Measurements from ENCODE around the gene STX16. TPM values are rescaled to one million over a fixed set of nuclear protein-coding genes. Genes with fewer than 3 reads are reported as not detected.

STX16 gene
- polyA plus RNA-seq, 1 experiment: 39.7 TPM

DNA sequence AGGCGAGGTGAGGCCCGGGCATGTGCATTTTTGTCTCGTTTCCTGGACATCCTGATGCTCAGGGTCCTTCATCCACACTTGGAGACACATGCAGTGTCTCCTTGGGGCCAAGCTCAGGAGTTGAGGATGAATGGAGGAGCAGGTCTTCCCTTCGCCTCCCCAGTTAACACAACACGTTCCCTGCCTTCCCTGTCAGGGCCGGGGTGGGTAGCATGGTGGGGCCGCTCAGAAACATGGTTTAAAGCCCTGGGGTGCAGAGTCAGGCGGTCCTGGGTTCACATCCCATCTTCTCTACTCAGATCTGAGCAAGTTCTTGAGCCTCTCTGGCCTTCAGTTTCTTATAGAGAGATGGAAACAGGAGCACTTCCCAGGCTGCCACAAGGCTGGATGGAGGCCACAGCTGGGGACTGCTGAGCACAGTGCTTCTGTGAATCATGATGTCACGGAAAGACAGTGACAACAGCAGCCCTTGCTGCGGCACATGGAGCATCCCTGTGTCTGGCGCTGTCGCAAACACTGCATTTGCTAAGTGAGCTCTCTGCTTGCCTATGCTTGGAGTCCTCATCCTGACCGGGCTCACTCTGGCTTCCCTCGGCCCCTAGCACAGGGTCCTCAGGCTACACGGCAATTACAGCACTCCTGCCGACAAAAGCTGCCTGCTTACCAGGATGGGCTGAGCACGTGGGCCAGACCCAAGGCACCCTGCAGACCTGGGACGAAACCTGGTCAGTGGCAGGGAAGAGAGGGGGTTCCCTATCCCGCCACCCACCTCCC, 45.6 kb upstream of the STX16 start:
- ChIA-PET CTCF (interaction anchor here (1.2 kb wide), 1 partner anchor 11 kb away, joined by 3 read pairs; no protein-coding TSS in a partner anchor), POLR2A (no interaction called here)
- no peak for DNase-seq (ENCODE audit: low read depth)
- H3K27me3 ChIP-seq (ENCODE audit: control insufficient read depth, insufficient read depth, low read length): no peaks in the 10 kb centered on the region; the same call in 1 of the 2 replicates
- TF ChIP-seq, protein P1, sequence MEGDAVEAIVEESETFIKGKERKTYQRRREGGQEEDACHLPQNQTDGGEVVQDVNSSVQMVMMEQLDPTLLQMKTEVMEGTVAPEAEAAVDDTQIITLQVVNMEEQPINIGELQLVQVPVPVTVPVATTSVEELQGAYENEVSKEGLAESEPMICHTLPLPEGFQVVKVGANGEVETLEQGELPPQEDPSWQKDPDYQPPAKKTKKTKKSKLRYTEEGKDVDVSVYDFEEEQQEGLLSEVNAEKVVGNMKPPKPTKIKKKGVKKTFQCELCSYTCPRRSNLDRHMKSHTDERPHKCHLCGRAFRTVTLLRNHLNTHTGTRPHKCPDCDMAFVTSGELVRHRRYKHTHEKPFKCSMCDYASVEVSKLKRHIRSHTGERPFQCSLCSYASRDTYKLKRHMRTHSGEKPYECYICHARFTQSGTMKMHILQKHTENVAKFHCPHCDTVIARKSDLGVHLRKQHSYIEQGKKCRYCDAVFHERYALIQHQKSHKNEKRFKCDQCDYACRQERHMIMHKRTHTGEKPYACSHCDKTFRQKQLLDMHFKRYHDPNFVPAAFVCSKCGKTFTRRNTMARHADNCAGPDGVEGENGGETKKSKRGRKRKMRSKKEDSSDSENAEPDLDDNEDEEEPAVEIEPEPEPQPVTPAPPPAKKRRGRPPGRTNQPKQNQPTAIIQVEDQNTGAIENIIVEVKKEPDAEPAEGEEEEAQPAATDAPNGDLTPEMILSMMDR (IDR thresholded peaks at IDR 0.05; ENCODE audit: insufficient read depth, low read depth, low read length): no peak
- no peak overlapping the region for H3K4me3 ChIP-seq (ENCODE audit: low read depth, low read length)
- no peaks in the 10 kb centered on the region for H3K36me3 ChIP-seq (ENCODE audit: control insufficient read depth, insufficient read depth, low read length)

DNA sequence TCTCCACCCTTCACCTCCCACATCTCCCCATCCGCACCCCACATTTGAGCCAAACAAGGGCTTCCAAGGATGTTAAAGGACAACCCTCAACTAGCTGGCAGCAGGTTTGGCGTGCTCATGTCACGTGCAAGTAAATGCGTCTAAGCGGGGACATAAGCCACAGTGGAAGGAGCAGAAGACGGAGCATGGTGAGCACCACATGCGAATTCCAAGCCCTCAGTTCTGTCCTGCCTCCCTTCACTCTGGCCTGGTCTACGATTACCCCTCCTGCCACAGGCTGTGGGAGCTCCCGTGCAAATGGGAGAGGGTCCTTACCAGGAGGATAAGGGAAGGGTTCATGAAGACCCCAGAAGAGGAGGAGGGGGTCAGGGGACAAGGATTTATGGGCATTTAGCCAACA, 44.9 kb upstream of the STX16 start:
- ChIA-PET POLR2A (no interaction called here), CTCF (no interaction called here)
- no peak for DNase-seq (ENCODE audit: low read depth)
- TF ChIP-seq, protein P1 (IDR thresholded peaks at IDR 0.05; ENCODE audit: insufficient read depth, low read depth, low read length): no peak
- H3K27me3 ChIP-seq (ENCODE audit: control insufficient read depth, insufficient read depth, low read length): no peaks in the 10 kb centered on the region; the same call in 1 of the 2 replicates
- H3K36me3 ChIP-seq (ENCODE audit: control insufficient read depth, insufficient read depth, low read length): no peaks in the 10 kb centered on the region
- no peak overlapping the region for H3K4me3 ChIP-seq (ENCODE audit: low read depth, low read length)

DNA sequence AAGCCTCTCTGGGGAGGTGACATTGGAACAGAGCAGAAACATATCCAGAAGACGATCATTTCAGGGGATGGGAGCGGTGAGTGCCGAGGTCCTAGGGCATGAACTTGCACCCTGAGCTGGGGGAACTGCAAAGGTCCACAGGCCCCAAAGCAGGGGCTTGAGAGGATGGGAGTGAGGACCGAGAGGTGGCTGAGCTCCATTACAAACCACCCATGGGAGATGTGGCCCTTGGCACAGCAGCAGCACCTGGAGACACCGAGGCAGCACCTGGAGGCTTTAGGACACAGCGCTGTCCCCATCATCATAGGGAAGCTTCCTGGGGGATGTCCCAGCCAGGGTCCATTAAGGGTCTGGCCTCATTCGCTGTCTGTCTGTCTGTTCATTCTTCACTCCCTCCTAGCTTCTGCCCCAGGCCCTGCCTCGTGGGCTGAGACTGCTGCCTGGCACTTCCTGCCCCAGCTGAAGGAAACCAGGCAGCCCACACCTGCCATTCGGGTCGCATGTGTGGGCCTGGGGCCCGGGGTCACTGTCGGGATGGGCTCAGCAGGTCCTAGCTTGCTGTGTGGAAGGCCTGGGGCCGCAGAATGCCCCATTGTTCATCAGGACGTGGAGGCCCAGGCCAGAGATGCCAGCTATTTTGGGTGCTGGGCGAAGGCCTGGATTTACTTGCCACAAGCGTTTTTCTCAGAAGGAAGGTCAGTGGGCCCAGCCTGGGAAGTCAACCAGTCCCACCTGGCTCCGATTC, 42.8 kb upstream of the STX16 start:
- CTCF ChIA-PET: no interaction called here
- Histone ChIP-seq H3K27me3 (ENCODE audit: control insufficient read depth, insufficient read depth, low read length) (no peaks in the 10 kb centered on the region; the same call in 1 of the 2 replicates), H3K4me3 (ENCODE audit: low read depth, low read length) (no peak overlapping the region), H3K36me3 (ENCODE audit: control insufficient read depth, insufficient read depth, low read length) (no peaks in the 10 kb centered on the region)
- TF ChIP-seq, protein P1 (IDR thresholded peaks at IDR 0.05; ENCODE audit: insufficient read depth, low read depth, low read length): no peak
- POLR2A ChIA-PET: no interaction called here
- no peak for DNase-seq (ENCODE audit: low read depth)

DNA sequence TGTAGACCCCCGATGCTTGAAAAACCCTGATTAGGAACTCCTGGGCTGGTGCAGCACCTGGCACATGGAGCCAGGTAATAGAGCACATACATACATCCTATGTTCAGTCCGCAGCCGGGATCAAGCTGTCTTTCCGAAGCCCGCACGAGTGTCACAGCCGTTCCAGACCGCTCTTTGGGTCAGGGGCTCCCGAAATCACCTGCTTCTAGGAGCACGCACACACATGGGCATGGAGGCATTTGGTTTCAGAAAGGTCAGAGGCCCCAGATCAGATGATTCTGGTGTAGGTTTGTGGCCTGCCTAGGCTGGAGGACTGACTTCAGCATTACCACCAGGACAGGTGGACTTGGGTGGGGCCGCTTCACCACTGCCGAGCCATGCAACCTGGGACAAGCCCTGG, 42.1 kb upstream of the STX16 start:
- TF ChIP-seq, protein P1 (IDR thresholded peaks at IDR 0.05; ENCODE audit: insufficient read depth, low read depth, low read length): no peak
- Histone ChIP-seq H3K36me3 (ENCODE audit: control insufficient read depth, insufficient read depth, low read length) (no peaks in the 10 kb centered on the region), H3K27me3 (ENCODE audit: control insufficient read depth, insufficient read depth, low read length) (no peaks in the 10 kb centered on the region; the same call in 1 of the 2 replicates), H3K4me3 (ENCODE audit: low read depth, low read length) (no peak overlapping the region)
- no peak for DNase-seq (ENCODE audit: low read depth)
- ChIA-PET CTCF (no interaction called here), POLR2A (no interaction called here)

DNA sequence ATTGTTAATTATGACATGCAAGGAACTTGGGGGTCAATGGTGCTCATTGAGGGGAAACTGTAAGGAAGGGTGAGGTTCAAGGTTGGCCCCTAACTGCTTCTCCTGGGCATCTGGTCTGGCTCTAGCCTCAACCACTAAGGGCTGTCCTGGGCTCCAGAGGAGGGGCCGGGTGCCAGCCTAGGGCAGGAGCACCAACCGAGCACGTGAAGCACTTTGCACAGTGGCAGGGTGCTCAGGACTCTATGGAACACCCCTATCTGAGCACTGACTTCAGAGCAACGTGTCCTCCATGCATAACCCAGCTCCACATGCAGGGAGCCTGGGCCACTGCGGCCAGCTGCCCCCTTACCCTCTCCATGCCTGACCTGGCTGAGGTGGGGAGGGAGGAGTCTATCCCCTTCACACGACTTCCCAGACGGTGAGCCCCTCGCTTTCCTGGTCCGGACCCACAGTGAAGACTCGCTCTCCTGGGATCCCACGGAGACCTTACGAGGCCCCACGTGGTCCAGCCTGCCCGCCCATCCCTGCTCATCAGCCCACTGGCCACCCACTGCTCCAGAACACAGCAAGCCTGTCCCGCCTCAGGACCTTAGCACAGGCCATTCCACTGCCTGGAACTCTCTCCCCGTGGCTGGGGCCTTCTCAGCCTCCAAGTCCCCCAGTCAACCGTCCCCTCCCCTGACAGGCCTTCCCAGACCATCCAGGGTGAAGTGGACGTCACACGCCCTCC, 40.8 kb upstream of the STX16 start:
- Histone ChIP-seq H3K36me3 (ENCODE audit: control insufficient read depth, insufficient read depth, low read length) (no peaks in the 10 kb centered on the region), H3K27me3 (ENCODE audit: control insufficient read depth, insufficient read depth, low read length) (no peaks in the 10 kb centered on the region; the same call in 1 of the 2 replicates), H3K4me3 (ENCODE audit: low read depth, low read length) (no peak overlapping the region)
- DNase-seq (ENCODE audit: low read depth): no peak
- CTCF ChIA-PET: no interaction called here
- POLR2A ChIA-PET: no interaction called here
- TF ChIP-seq, protein P1 (IDR thresholded peaks at IDR 0.05; ENCODE audit: insufficient read depth, low read depth, low read length): no peak

Data from BJ (cell line).